Panc1 (cell line): ENCODE results near the gene MAML1.

Experiments
- CTCF ChIP-seq: fragments of 450-650 bp; IDR thresholded peaks from 2 replicates; pipeline ENCODE4 v1.5.1; 2017; ENCODE audit warnings: mild to moderate bottlenecking
- POLR2AphosphoS5 ChIP-seq: IDR thresholded peaks from 2 replicates; pipeline ENCODE4 v1.6.1; 2012; ENCODE audit warnings: mild to moderate bottlenecking, low read depth, low read length, moderate library complexity

DNA sequence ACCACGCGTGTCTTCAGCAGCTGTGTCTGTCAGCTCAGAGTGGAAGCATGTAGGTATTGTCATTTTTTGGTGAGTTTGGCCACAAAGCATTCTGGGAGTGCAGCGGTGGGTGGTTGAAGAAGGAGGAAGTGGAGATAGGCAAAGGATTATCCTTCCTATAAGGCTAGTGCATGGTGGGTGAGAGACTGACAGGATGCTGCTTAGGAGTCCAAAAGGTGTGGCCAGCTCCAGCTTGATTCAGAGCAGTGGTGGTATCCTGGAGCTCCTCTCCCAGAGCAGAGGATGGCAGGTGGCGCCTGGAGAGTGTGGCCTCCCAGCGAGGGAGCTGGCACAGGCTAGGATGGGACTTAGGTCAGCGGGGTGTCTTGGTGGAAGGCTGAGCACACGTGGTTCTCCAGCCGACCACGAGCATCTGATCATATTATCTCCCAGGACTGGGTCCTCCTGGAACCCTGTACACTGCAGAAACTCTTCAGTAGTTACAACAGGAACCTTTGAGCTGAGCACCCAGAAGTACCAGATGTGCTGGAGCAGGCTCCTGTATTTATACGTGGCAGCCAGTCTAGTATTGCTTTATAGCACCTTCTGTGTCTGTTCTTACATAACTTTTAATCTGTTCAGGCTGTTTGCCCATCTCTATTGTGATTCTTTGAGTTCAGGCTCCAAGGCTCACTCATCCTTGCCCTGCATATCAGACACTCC lies 29.6 kb downstream of the MAML1 start:
- TF ChIP-seq POLR2AphosphoS5 (no peak), CTCF (no peak)
